SK-N-SH (cell line): ENCODE data around the gene PDZD8.

Experiments
- EP300 ChIP-seq, 2 experiments: IDR thresholded peaks; 2 replicates each; pipeline versions ENCODE4 v1.4.0 to v1.6.1; 2012; ENCODE audit warnings: borderline replicate concordance in 1 of 2, low read depth in 1 of 2, low read length in 1 of 2
- JUND ChIP-seq: IDR thresholded peaks from 2 replicates; pipeline ENCODE4 v1.4.0; 2012
- RAD21 ChIP-seq: IDR thresholded peaks from 2 replicates; pipeline ENCODE4 v1.6.1; 2012; ENCODE audit warnings: mild to moderate bottlenecking, low read length
- SIN3A ChIP-seq: IDR thresholded peaks from 2 replicates; pipeline ENCODE4 v1.6.1; 2012; ENCODE audit warnings: low read depth, mild to moderate bottlenecking, low read length, moderate library complexity, borderline replicate concordance
- YY1 ChIP-seq: IDR thresholded peaks from 2 replicates; pipeline ENCODE4 v1.4.0; 2012; ENCODE audit warnings: low read depth, mild to moderate bottlenecking
- TF ChIP-seq, protein P1 (sequence below): IDR thresholded peaks from 2 replicates; pipeline ENCODE4 v1.4.0; 2012; ENCODE audit warnings: low read depth
- TF ChIP-seq, protein P2 (sequence below): fragments of 200-600 bp; sonication (generic); IDR thresholded peaks from 2 replicates; pipeline ENCODE4 v1.6.1; 2017; ENCODE audit warnings: antibody characterized with exemption, mild to moderate bottlenecking, moderate library complexity

GRCh38 chr10:117346574-117346973, 28.7 kb downstream of the PDZD8 start:
- TF ChIP-seq YY1, result no peak
- TF ChIP-seq, protein P1, sequence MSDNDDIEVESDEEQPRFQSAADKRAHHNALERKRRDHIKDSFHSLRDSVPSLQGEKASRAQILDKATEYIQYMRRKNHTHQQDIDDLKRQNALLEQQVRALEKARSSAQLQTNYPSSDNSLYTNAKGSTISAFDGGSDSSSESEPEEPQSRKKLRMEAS, result no peak
- TF ChIP-seq, protein P2, sequence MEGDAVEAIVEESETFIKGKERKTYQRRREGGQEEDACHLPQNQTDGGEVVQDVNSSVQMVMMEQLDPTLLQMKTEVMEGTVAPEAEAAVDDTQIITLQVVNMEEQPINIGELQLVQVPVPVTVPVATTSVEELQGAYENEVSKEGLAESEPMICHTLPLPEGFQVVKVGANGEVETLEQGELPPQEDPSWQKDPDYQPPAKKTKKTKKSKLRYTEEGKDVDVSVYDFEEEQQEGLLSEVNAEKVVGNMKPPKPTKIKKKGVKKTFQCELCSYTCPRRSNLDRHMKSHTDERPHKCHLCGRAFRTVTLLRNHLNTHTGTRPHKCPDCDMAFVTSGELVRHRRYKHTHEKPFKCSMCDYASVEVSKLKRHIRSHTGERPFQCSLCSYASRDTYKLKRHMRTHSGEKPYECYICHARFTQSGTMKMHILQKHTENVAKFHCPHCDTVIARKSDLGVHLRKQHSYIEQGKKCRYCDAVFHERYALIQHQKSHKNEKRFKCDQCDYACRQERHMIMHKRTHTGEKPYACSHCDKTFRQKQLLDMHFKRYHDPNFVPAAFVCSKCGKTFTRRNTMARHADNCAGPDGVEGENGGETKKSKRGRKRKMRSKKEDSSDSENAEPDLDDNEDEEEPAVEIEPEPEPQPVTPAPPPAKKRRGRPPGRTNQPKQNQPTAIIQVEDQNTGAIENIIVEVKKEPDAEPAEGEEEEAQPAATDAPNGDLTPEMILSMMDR, result no peak
- no peak for TF ChIP-seq SIN3A
- no peak for TF ChIP-seq EP300 (IDR thresholded peaks at IDR 0.05; ENCODE audit: borderline replicate concordance in 1 of 2, low read depth in 1 of 2, low read length in 1 of 2)
- no peak for TF ChIP-seq JUND
- TF ChIP-seq RAD21, result no peak
